ENCODE results near the gene CLIC5. TPM values are rescaled to one million over a fixed set of nuclear protein-coding genes. Genes with fewer than 3 reads are reported as not detected.

Gene CLIC5
- 8.2 TPM for total RNA-seq
- long read RNA-seq, full-length matches to known transcripts, result 7 of 18 reads
- long read RNA-seq, partial matches to known transcripts, result 3 of 18 reads
- long read RNA-seq, other reads (novel, unspliced or antisense), result 8 of 18 reads

DNA sequence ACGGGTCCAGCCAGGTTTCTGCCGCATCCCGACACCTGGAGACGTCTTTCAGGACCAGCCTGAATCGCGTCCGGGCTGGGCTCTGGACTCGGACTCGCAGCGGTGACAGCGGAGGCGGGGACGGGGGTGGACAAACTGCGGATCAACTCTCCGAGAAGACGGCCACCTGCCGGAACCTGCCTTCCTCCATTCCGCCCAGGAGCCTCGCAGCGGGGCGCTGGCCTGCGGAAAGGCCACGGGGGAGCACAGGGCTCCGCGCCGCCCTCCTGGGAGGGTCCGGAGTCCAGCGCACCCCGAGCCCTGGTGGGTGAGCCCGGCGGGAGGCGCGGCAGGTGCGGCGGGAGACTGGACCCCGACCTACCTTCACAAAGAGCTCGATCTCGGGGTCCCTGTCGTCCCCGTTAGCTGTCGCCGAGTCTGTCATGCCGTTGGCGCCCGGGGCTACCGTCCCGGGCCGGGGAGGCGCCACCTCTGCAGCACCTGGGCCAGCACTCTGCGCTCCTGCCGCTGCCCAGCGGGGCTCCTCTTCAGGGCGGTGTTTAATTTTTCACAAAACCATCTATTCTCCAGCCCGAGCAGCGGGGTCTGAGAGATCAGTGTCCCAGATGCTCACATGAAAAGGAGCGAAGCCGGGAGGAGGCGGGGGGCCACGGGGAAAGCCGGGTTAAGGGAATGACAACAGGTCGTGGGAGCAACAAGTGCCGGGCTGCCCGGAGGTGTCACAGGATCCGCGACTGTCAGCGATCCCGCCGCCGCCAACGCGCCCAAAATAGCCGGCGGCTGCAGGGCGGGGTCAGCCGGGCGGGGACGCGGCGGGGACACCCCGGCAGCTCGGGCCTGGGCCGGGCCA lies at the start of gene CLIC5:
TSS of gene CLIC5 (minus strand) at position 742 of the 850 bp plus-strand sequence. CDS start at position 424, 318 bp downstream.
- DNase-seq (ENCODE audit: low spot score), result no peak

DNA sequence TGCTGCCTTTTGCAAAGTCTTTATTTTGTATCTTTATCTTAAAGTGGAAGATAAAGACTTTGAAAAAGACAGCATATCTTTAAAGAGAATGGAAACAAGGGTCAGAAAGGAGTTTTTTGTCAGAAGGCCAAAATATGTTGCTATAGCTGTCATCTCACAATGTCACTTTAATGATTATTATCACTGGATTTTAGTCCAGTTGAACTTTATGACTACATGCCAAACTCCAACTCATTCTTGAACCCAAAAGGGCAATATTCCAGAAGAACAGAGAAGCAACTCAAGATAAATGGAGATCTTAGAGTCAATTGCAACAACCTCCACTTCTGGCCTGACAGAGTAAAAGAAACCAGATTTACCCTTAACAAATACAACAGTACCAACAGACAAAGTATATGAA lies 47.3 kb upstream of the CLIC5 start:
- no peak for DNase-seq (ENCODE audit: low spot score)

DNA sequence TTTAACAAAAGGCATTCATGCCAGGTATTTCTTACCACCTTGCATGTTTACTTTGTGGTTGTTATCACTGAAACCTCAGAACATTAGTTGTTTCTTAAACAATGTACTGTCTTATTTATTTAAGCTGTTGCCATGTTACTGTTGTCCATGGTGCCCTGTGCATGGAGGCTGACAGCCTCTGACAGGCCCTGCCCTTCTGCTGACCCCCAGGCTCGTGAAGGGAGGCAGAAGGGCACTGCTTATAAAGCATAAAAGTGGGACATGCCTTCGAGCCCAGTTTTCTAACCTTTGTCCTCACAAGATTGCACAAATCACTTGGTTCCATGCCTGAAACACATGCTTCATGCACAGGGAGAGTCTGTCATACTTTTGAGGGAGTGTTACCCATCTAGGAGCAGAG lies 46.7 kb upstream of the CLIC5 start:
- no peak for DNase-seq (ENCODE audit: low spot score)

DNA sequence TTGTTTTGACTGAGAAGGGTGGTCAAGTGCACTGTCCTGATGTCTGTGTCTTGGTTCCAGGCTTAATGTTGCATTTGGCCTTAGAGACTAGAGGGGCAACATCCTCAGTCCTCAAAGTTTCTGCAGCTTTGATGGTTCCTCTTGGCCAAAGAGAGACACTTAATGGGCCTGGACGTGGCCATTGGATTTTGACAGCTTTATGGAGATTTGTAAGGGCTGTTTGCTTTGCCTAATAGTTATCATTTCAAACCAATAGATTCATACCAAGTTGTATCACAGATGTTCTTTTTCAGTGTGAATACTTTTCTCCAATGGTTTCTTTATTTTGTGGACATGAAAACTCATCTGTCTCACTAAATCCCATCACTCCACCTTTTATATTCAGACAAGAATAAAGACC lies 45.8 kb upstream of the CLIC5 start:
- DNase-seq (ENCODE audit: low spot score), result no peak

DNA sequence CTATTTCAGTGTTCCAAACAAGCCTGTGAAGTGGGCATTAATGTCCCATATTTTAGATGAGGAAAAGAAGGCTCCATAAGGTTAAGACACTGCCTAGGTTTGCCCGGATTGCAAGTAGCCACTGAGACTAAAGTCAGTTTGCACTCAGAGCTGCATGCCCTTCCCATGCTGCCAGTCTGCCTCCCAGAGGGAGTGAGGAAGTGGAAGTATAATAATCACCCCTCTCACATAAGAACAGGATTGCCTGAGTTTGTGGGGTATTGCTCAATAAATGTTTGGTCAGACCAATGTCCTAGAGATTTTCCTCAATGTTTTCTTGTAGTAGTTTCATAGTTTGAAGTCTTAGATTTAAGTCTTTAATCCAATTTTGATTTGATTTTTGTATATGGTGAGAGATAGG lies 43.9 kb upstream of the CLIC5 start:
- no peak for DNase-seq (ENCODE audit: low spot score)

DNA sequence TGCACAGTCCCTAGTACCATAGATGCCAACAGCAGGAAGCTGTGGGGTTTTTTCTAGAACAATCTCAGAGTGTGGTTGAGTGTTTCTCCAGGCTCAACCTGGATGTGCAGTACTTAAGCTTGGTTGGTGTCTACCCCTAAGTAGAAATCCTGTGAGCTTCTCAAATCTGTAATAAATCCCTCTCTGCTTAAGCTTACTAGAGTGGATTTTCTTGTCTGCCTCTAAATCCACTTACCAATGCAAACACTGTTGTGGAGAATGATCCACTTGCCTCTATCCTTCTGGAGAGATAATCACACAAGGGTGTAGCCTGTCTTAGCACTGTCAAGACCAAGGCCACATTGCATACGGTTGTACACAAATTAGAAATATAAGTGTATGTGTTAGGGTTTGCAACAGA lies 43.3 kb upstream of the CLIC5 start:
- DNase-seq (ENCODE audit: low spot score), result no peak

DNA sequence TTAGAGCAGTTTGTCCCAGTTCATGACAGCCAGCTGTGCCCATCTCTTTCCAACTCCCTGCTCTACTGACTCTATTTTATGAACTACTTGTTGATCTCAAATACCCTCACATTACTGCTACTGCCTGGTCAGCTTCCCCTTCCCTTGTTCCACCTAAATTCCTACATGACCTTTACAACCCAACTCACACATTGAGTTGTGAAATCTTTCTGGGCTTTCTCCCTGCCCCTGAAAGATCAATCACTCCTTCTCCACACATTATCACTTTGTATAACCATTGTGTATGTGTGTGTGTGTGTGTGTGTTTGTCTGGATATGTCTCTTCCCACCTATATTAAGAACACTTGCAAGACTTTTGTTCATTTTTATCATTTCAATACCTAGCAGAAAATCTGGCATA lies 42.1 kb upstream of the CLIC5 start:
- no peak for DNase-seq (ENCODE audit: low spot score)

DNA sequence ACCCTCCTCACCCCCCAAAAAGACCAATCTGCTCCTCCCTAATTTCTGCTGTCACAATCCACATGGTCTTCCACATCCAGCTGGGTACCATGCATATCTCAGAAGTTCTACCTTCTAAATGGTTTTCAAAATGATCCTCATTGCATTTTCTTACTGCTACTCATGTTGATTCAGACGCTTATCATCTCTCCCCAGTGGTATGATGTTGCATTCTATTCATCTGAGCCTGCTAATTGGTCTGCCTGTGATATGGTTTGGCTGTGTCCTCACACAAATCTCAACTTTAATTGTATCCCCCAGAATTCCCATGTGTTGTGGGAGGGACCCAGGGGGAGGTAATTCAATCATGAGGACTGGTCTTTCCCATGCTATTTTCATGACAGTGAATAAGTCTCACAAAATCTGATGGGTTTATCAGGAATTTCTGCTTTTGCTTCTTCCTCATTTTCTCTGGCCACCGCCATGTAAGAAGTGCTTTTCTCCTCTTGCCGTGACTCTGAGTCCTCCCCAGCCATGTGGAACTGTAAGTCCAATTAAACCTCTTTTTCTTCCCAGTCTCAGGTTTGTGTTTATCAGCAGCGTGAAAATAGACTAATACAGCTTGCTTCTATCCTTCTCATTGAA lies 41.4 kb upstream of the CLIC5 start:
- no peak for DNase-seq (ENCODE audit: low spot score)

DNA sequence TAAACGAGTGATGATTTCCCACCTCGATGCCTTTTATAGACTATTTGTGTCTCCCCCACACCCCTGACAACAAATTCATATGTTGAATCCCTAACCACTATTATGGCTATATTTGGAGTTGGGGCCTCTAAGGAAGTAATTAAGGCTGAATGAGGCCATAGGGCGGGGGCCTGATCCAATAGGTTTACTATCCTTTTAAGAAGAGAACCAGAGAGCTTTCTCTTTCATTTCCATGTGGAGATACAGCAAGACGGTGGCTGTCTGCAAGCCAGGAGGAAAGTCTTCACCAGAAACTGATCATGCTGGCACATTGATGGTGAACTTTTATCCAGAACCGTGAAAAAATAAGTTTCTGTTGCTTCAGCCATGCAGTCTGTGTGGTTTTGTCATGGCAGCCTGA lies 38.9 kb upstream of the CLIC5 start:
- DNase-seq (ENCODE audit: low spot score), result no peak

DNA sequence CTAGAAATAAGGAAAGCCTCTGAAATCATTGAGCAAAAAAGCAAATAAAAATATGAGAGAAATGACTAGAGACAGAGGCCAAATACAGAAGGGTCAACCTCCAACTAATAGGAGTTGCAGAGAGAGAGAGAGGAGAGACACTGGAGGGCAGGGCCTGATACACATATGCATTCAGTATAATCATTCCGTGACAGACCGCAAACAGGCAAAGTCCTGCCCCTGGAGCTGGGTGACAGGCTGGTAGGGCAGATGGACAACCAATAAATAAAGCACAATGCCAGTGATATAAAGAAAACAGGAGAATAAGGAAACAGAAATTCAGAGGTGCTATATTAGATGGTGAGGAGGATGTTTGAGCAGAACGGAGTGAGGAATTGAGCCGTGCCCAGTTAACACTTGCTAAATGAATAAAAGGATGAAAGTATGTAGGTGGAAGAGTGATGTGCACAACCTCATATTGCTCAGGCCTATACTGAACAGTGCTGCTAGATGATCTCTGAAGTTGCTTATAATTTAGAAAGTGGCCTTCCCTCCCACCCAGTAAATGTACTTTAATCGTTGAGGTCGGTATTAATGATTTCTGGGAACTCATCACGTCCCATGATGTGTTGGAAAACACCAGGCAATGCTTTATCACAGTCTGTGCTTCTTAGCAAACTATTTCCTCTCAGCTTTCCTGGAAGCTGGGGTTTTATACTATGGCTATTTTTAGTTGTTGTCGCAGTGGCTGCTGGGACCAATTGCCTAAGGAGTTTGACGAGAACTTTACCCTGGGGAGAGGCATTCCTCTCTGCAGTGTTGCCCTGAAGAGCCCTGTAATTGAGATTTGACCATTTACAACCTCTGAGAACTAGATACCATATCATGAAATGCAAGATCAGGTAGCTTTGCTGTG lies 37.6 kb upstream of the CLIC5 start:
- no peak for DNase-seq (ENCODE audit: low spot score)

DNA sequence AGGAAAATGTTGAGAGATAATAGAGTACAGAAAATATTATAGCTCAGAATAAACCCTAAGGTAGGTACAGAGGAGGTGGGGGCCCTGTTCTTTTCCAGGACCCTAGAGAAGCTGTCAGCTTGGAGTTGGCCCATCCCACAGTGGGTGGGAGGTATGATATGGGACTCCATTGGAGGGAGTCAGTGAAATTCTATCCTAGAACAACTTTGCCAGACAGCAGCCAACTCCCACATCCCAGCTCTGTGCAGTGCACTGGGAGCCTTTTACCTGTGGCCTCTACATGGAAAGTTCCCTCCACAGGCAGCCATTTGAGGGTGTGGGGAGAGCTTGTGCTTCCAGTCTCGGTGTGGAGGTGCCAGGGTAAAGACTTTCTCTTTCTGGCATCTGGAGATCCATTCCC lies 36.8 kb upstream of the CLIC5 start:
- DNase-seq (ENCODE audit: low spot score), result no peak

DNA sequence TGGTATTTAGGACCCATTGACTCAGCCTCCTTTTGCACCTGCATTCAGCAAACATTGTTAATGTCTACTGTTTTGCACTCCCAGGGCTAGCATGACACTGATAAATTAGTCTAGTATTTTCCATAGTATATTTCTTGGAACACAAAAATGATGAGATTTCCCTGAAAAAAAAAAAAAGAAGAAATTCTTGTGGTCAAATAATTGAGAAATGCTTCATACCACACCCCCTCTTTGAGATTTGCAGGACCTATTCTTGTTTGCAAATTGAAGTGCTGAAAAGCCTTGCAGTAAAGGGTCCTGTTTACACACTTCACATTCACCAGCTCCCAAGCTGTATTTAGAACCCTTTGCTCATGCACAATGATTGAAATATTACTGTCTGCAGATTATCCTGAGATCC lies 36.3 kb upstream of the CLIC5 start:
- no peak for DNase-seq (ENCODE audit: low spot score)

DNA sequence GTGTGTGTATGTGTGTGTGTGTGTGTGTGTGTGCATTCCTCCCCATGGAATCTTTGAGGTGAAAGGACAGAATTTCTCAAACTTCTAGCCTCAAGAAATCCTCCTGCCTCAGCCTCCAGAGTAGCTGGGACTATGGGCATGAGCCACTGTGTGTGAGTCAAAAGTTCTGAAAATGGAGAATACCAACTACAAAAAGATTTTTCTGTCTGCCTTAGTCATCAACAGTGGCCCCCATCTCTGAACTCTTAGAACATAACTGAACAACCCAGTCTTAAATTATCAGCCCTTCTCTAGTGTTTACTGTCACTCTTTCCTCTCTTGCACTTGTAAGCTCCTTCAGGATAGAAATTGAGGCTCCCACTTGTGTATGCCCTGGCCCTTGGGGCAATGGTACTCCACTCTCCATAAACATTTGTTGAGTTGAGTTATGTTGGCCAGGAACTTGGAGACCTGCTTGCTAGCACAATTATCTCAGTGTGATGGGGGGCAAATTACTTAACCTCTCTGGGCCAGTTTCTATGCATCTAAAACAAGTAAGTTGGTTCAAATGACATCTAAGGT lies 35.3 kb upstream of the CLIC5 start:
- no peak for DNase-seq (ENCODE audit: low spot score)

DNA sequence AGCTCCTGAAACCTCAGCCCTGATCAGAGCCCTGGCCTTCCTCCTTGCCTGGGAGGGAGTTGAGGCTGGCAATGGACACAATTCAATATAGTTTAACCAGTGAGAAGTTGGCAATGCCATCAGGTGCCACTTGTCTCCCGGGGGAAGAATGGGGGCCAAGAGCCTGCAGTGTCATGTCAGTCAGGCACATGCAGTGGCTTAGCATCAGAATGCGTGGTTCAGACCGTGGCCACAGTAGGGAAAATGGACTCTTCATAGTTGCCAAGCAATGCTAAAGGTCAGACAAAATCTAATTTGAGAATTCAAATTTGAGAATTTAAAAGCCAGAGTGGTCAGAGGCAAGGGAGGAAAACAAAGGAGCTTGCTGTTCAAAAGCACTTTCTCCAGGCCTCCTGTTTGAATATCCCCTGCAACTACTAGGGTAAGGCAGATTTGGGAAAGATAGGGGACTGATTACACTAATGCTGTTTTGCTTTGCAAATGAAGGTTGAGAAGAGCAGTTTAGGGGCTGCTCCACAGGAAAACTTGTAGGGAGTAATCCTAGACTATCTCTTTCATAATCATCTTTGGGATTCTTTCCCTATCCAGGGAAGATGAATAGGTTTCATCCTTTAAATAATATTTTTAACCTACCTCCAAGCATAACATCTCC lies 33.1 kb upstream of the CLIC5 start:
- no peak for DNase-seq (ENCODE audit: low spot score)

DNA sequence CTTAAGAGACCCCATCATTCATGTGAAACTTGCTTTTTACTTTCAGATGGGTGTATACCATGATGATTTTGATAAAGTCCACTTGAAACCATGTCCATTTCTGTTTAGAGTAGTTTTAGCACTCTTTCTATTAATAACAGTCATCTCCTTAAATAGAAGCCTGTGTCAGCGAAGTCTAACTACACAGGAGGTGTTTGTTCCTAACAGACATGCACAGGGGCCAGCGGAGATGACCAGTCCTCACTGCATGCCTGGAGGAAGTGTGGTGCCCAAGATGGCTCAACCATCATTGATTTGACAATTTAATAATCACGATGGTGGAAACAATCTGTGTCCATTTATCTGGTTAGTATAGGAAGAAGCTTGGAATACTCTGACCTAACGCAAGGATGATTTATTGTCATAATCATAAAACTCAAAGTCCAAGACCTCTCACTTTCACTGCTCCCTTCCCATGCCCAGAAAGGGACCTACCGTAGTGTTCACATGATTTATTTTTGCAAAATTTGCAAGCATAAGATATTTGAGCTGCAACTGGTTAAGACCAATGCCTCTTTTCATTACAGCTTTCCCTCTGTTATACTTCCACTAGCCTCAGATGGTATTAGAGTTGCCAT lies 31.0 kb upstream of the CLIC5 start:
- no peak for DNase-seq (ENCODE audit: low spot score)

DNA sequence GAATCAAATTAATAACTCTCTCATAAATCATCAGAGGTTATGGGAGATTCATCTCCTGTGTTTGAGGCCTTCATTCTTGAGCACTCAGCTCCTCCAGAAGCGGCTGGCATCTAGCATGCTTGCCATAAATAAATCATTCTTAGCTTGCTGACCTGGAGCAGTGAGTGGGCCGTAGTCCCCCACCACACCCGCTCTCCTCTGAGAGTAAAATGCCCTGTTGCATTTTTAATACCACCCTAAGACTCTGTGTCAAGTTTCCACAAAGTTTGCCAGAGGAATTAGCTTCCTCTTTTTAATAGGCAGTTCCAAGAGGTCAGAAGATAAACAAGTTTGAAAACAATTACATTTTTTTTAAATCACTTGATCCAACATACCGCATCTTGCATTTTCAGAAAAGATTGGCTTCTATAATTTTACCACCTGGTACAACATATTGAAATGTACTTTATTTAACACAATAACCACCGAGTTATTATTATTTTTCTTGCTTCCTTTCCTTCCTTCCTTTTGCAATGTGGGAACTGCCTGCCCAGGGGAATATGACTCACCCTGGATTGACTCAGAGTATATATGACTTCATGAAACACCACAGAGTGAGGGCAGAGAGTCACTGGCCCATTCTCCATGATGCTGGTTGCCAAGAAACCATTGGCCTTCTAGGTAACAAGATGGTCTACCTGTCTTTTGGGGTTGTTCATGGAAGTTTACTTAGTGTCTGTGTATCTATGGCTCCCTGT lies 29.4 kb upstream of the CLIC5 start:
- DNase-seq (ENCODE audit: low spot score), result no peak

DNA sequence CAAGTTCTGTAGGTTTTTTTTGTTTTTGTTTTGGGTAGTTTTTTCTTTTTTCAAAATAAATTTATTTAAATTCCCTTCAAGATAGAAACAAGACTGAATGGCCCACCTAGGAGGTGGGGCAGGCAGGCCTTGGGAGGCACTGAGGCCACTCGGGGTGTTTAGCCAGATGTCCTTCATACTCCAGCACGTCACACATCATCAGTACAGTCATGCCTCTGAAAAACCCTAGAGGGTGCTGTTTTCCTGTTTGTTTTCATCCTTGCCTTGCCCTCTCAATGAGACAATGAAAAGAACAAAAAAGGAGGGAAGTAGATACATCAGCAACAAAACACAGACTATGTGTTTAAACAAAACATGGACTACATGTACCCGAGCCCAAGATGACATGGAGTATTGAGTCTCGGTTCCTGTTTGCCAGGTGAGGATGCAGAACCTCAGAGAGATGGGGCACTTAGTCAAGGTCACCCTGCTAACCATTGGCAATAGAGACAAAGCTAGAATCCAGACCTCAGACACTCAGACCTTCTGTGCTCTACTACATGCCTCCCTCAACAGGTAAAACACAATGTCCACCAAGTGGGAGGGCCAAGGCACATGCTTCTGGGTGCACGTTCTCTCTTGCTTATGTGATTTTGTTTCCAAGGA lies 26.8 kb upstream of the CLIC5 start:
- no peak for DNase-seq (ENCODE audit: low spot score)

DNA sequence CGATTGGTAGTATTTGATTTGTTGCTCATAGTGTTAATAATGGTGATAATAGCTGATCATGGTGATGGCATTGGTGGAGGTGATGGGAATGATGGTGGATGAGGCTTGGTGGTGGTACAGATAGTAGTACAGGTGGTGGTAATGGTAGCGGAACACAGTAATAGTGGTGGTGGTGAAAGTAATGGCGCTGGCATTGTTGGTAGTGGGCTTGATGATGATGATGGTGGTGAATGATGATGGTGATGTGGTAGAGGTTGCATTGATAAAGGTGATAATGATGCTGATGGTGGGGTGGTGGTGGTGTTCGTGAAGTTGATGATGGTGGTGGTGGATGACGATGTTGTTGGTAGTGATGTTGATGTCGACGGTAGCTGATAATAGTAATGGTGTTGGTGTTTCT lies 24.6 kb upstream of the CLIC5 start:
- DNase-seq (ENCODE audit: low spot score), result no peak

DNA sequence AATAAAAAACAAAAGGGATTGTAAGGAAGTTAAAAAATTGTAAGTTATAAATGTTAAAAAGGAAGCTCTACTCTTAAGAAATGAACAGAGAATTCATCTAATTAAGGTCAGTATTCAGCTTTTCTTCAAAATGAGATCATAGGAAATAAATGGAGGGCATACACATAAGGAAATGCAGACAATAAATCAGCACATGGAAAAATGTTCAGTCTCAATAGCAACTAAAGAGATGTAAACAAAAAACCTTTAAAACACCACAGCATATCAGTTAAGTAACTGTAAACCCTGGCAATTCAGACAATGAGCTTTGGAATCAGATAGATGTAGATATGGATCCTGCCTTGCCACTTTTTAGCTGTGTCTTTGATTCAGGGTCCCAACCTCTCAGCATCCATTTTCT lies 24.0 kb upstream of the CLIC5 start:
- DNase-seq (ENCODE audit: low spot score), result no peak

Data from mesenteric fat pad (tissue), 1 donor.